ENCODE measurements around the gene B3GAT3. TPM values are rescaled to one million over a fixed set of nuclear protein-coding genes. Genes with fewer than 3 reads are reported as not detected.
"Not testable (repeated sequence)": the region's sequence is repeated elsewhere in the genome, so short reads cannot be mapped to it uniquely, and the experiment has no call there.

B3GAT3 gene
- polyA plus RNA-seq, 3 donors = 37.4 to 45.4 (median 38.7) TPM

DNA sequence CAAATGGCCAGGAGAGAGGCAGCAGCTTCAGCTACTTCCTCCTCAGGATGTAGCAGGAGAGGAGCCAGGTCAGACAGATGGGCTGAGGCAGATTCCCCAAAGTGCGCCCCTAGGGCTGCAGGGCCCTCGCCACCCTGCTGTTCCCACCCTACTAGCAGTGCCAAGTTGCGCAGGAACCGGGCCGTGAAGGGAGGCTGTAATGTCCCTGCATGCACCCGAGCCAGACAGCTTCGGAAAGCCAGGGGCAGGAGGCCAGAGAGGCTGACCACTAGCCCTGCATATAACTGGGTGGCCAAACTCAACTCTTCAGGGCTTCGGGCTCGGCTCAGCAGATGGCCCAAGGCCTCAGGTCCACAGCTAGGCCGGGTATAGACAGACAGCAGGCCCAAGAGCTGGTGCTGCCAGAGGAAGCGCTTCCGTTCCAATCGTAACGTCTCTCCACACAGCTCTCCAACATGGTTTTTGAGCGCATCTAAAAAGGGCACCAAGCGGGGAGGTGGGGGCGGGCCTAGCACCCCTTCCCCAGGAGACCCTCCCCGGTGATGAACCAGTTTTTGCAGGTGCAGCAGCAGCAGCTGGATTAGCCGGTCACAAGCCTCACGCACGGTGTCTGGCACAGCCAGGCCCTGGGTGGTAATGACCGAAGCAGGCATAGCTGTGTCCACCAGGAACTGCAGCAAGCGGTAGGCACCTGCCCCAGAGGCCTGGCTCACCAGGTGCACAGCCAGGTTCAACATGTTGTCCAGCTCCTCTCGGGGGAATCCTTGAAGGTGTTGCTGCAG lies 26.6 kb upstream of the B3GAT3 start:
- no peak for DNase-seq

DNA sequence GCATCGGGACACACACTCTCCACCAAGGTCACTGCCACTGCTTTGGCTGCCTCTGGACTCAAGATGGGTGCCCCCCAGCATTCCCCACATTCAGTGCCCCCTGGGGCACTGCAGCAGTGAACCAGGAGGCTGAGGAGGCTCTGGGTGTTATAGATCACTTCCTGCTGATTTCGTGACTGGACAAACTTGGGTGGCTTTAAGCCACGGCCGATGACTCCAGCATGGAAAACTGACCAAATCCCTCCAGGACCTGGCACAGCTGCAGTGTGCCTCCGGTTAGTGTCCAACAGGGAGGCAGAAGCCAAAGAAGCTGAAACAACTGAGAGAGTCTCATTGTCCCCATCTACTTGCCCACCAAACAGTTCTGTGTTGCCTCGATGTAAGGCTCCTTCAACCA lies 25.8 kb upstream of the B3GAT3 start:
- no peak for DNase-seq

DNA sequence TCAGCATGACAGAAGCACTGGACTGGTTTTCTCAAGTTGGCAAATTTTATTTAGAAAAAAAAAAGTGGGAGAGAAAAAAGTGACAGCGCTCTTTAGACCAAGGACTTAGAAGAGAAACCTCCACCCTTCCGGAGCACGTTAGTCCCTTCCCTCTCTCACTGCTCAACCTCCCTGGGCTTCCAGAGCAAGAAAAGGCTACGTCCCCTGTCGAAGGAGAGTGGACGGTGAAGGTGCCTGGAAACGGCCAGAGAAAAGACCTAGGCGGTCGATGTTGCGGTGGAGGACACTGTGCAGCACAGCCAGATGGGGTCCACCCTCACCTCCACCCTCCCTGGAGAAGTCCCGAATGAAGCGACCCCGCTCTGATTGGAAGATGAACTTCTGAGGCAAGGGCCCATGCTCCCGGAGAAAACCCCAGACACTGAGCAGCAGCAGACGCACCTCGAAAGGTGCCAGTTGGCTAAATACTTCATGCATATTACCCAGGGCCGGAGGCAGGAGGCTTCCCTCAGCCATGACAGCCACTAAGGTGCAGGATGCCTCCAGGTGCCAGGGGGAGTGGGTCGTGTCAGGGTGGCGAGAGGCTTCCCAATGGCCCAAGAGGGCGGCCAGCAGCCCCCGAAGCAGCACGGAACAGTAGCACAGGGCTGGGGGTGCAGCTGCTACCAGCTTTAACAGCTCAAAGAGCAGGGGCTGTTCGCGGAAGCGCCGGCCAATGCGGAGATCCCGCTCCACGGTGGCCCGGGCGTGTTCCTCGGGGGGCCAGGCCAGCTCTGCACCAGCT lies 25.2 kb upstream of the B3GAT3 start:
- DNase-seq = no peak

DNA sequence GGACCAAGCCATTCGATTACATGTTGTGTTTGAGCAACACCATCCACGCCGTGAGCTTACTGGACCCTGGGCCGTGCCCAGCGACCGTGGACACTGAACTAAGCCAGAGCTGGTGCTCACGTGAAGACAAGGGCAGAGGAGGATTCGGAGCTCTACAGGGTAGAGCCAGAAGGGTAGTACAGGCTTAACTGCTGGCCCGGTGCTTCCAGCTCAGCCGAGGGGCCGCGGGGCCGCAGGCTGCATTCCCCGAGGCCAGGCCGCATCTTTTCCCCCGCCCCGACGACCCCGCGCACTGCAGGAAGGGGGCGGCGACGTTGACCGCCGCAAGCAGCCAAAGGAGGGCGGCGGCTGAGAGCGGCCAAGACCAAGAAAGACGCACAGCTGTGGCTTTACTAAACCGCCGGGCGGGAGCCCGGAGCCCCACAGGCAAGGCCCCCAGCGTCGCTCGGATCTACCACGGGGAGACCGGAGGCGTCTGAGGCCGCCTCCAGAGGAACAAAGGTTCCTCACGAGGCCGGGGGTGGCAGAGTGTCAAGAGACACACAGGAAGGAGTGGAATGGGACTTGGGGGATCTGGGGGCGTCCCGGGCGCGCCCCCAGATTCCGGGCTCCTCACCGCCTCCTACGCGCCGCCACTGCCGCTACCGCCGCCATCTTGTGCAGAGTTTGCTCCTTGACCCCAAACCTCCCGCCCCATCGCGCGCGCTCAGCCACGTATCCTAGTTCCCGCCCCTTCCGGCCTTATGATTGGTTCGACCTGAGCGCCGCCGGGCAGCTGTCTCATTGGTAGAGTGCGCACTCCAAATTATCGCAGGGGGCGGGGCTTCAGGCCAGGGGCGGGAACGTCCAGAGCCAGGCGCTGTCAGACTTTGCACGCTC lies 24.4 kb upstream of the B3GAT3 start, which contains the start of gene GANAB:
Gene GANAB, minus strand, starts transcription at position 668 of the 879 bp plus-strand sequence. Its CDS starts 14 bp downstream, at position 654.
- DNase-seq = peak; percentile 99

DNA sequence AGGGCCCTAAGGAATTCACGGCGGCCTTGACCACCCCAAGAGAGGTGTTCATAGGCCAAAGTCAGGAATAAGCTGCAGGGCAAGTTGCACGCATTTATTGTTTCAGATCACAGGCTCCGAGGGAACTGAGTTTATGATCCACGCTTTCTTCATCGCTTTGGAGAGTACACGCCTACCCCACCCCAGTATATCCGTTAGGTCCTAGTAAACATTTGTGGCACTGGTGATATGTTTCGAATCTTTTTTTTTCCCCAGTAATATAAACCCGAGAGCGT lies 23.8 kb upstream of the B3GAT3 start:
- DNase-seq = no peak

DNA sequence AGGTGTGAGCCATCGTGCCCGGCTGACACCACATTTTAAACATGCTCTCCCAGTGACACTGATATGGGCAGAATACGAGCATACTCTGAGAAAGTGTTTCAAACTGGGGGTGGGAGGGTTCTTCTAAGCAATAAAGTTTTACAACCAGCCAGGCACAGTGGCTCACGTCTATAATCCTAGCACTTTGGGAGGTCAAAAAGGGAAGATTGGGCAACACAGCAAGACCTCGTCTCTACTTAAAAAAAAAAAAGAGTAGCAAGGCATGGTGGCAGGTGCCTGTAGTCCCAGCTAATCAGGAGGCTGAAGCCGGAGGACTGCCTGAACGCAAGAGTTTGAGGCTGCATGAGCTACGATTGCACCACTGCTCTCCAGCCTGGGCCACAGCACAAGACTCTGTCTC lies 22.4 kb upstream of the B3GAT3 start:
- DNase-seq = no peak

DNA sequence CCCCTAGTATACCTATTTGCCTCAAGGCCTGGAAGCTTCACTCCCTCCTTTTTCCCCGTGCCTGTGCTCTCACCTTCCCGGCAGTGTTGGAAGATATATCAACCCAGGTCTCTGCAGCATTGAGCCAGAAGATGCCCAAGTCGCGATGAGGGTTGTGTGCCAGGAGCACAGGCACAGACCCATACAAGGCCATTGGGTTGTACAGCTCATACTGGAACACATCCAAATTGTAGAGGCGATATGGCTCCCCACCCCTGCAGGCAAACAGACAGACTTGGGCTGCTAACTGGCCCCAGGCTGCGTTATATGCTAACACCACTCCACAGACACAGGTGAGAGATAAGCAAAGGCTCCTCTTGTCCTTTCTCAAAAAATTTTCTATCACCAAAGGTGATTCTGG lies 10.7 kb upstream of the B3GAT3 start:
- no peak for DNase-seq

DNA sequence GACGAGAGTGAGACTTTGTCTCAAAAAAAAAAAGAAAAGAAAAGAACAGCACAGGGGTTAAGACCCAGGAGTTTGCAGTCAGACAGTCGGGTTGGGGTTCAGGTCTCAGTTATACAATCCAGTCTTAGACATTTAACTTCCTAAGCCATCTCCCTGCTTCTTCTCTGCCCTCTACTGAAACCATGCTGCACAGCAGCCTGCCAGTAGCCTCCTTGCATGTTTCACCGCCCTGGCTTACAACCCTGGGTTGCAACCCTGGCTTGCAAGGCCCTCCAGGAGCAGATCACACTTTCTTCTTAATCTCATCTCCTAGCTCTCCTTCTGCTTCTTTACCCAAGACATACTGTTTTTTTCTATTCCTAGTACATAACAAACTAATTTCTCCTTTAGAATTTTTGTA lies 5.9 kb upstream of the B3GAT3 start:
- DNase-seq = no peak

DNA sequence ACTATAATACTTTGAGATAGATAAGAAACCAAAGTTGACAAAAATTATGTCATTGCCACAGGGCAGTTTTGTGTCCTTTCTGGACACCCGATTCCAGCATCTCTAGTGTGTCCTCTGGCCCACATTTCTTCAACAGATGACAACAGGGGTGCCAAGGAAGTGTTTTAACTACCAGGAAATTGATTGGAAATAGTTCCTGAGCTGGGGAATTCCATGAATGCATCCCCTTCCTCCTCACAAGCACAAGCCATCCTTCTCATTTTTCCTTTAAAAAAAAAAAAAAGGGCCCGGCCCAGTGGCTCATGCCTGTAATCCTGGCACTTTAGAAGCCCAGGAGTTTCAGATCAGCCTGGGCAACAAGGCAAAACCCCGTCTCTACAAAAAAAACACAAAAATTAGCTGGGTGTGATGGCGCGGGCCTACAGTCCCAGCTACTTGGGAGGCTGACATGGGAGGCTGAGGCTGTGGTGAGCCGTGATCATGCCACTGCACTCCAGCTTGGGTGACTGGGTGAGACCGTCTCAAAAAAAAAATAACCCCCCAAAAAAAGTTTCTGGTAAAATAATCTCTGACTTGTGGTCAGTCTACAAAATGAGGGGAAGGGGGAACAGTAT lies 797 bp upstream of the B3GAT3 start:
- DNase-seq = no peak

DNA sequence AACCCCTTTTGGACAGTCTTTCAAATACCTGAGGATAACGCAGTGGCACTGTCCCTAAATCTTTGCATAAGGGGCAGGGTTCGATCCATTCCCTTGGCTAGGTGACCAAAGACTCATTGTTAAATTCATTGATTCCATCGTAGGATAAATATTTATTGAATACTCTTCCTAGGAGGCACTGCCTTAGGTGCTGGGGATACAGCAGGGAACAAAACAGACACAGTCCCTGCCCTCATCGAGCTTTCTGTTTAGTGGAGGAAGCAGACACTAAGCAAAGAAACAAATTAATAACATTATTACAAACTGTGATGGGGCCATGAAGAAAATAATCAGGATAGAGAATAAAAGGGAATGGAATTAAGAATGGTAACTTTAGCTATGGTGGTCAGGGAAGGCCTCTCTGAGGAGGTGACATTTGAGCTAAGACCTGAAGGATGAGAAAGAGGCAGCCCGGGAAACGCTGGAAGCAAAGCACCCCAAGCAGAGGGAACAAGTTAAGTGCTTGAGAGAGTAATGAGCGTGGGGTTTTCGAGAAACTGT lies 689 bp downstream of the B3GAT3 start:
- DNase-seq = no peak

DNA sequence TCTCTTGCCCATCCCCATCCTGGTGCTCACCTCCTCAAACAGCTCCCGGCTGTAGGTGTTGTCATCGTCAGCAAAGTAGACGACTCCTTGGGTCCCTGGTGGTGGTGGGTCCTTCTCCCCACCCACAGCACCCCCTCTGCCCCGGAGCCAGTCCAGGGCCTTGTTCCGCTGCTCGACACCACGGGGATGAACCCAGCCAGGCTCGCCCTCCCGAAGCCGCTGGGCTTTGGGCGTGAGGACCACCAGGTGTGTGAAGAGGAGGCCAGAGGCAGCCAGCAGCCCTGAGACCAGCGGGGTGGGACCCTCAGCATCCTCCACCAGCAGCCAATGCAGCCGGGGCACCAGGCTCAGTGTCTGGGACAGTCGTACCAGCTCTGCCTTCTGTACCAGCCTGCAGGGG lies 4.8 kb downstream of the B3GAT3 start:
- DNase-seq = not testable (repeated sequence)

DNA sequence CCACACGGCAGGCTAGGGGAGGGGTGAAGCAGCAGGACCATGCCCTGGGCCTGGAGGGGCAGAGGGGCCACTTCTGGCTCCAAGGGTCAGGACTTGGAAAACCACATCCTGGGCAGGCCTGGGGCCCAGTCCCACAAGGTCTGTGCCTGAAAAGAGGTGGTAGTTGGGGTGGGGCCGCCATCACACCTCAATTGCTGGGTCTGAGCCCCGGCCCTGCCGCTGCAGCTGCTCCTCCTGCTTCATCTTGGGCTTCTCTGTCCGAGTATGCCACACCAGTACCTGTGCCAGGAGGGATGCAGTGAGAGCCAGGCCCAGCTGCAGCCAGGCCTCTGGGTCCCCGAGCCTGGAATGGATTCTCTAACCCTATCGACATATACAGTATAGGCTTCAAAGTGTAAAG lies 6.3 kb downstream of the B3GAT3 start:
- DNase-seq = no peak

DNA sequence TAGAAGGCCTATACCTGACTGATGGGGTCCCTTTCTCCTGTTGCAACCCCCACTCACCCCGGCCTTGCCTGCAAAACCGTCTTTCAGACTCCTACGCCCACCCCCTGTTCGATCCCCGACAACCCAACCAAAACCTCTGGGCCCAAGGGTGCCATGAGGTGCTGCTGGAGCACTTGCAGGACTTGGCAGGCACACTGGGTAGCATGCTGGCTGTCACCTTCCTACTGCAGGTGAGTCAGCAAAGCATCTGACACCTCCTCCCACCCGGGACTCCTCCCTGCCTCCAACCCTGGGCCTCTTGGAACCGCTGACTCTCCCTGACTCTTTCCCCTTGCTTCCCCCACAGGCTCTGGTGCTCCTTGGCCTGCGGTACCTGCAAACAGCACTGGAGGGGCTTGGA lies 7.5 kb downstream of the B3GAT3 start:
- DNase-seq = no peak

DNA sequence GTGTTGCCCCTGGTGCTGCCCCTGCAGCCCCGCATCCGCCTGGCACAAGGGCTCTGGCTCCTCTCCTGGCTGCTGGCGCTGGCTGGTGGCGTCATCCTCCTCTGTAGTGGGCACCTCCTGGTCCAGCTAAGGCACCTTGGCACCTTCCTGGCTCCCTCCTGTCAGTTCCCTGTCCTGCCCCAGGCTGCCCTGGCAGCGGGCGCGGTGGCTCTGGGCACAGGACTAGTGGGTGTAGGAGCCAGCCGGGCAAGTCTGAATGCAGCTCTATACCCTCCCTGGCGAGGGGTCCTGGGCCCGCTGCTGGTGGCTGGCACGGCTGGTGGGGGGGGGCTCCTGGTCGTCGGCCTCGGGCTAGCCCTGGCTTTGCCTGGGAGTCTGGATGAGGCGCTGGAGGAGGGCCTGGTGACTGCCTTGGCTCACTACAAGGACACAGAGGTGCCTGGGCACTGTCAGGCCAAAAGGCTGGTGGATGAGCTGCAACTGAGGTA lies 8.5 kb downstream of the B3GAT3 start:
- DNase-seq = no peak

DNA sequence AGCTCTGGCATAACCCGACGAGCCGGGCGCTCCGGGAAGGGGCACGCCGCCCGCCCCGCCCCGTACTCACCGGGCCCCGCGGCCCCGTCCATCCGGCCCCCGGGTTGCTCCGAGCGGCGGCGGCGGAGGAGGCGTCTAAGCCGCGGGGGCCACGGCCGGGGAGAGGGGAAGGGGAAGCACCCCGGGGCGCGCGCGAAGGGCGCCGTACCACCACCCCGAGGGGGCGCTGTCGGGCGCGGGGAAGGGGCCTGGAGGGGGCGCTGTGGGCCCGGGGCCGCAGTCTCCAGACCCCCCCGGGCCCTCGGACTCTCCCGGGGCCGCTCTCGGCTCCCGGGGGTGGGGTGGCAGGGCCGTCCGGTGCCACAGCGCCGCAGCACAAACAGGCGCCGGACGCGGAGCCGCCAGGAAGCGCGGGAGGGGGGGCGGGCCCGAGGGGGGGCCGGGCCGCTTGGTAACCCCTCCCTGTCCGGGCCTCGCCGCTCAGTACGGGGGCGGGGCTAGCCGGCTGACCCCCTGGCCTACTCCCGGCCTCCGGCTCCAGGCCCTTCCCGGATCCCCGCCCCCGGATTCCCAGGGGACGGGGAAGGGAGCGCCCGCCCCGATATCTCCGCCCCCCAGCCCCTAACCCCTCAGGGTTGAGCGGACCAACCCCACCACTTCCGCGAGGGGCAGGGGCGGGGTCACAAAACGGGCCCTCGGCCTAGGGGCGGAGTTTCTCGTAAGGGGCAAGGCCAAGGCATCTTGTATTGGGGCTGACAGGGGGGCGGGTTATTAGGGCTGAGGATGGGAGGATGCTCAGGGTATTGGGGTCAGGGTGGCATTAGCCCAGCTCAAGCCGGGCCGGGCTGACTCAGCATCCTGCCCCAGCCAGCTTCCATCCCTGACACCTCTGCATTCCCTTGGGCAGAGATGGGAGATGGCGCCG lies 9.2 kb downstream of the B3GAT3 start, which contains the start of the genes EML3 and ROM1:
Gene EML3, minus strand, starts transcription at position 410 of the 925 bp plus-strand sequence. Its CDS starts 318 bp downstream, at position 92.
Gene ROM1, plus strand, starts transcription at position 892 of the 925 bp plus-strand sequence. Its CDS starts 25 bp downstream, at position 917.
- DNase-seq = peak; percentile 78

DNA sequence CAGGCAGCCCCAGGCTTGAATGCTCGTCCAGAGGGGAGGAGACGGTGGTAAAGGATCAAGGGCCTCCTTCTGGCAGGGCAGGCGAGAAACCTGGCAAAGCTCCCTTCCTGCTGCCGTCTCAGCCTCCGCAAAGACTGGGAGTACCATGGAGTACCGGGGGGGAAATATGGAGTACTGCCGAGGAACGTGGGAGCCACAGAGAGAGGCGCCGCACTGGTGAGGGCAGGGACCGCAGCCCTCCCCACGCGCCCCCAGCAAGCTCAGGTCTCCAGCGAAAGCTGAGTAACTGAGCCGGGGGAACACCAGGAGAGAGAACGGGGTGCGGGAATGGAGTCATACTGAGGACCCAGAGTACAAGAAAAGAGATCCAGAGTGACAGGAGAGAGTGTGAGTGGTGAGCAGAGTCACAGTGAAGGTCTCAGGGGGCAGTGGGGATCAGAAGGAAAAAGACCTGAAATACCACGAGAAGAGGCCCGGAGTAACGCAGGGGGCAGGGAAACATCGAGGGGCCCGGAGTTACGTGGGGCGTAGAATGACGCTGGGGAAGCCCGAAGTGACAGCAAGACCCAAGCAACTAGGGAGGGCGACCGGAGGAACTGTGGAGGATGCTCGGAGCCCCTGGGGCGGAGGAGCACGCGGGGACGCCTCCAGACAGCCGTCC lies 10.0 kb downstream of the B3GAT3 start:
- DNase-seq = no peak

DNA sequence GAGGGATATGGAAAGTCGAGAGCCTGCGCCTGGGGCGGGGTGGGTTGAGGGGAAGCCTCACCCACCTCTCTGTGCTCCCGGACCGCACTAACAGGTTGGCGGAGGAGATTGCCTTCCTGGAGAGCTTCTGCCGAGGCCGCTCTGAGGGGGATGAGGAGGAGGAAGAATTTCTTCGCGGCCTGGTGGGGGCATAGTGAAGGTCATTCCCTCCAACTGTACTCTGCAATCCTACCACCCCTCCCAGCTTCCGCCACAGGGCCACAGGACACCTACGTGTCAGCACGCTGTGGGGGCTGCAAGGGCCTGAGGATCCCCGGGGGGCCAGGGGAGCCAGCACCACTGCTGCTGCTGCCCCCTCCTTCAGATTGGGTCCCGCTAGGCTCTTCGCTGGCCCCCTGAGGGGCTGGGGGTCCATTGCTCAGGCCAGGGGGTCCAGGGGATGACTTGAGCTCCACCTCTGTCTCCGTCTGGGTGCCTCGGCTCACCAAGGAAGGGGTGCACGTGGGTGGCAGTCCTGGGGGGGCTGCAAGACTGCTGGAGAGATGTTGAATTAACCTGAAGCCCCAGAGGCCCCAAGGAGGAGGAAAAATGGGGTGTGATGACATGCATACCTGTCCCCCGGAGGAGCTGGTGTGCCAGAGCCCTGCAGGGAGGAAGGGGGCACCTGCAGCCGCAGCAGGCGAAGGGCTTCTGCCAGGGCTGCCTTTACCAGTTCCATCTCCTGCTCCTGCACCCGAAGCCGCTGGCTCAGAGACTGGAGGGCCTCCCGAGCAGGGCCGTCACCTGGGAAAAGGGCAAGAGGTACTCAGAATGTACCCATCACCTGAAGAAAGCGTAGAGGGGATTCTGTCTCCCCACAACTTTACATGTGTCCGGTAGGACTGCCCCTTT lies 10.7 kb downstream of the B3GAT3 start:
- no peak for DNase-seq

DNA sequence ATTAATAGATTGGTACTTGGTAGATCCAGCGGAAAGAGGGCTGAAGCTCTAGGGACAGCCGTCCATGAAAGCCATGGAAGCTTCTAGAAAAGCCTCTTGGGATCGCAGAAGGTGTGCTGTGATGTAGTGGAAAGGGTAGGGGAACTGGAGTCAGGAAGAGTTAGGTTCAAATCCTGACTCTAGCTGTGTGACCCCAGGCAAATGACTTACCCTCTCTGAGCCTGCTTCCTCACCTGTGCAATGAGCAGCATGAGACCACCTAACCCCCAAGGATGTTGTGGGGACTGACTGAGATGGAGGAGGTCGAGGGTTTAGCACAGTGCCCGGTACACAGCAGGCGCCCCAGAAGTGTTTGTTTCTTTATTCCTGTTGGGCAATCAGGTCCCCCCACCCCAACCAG lies 11.4 kb downstream of the B3GAT3 start:
- DNase-seq = no peak

DNA sequence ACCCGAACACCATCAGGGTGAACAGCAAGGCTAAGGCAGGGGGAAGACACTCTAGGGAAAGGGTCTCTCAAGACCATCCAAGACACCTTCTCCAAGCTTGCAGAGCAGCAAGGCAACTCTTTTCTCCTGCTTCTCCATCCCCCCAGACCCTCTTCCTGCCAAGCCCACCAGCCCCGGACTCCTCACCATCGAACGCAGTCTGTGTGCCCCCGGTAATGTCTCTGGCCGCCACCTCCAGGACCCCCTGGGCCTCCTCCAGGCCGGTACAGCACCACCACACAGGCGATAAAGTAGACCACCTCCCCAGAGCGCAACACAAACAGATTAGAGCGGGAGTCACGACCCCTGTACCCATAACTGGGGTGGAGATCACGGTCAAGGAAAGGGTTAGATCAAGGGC lies 13.0 kb downstream of the B3GAT3 start:
- no peak for DNase-seq
